T-cell (primary cell): ENCODE results near the gene CDH22. TPM values are rescaled to one million over a fixed set of nuclear protein-coding genes. Genes with fewer than 3 reads are reported as not detected.

Experiments
- ATAC-seq, 4 experiments: fragments of 200-7000 bp in 3 of 4; fragments of 150-1000 bp in 1 of 4; cut with Tn5 transposase; replicated peaks in 1 of 4; 1 replicate in 3 of 4; 2 replicates in 1 of 4; pipeline ENCODE4 v1.10.0; 2021; ENCODE audit warnings: moderate library complexity in 3 of 4, mild to moderate bottlenecking in 2 of 4, moderate number of reproducible peaks in 1 of 4
- CTCF ChIA-PET, 2 donors: fragments of 300-600 bp; sonication (Branson Sonifier 250); formaldehyde crosslinking; loops; one replicate each; lab custom pipeline; 2022; ENCODE audit warnings: antibody characterized with exemption in 2 of 2; lab: Charles Lee
- POLR2A ChIA-PET, 2 donors: fragments of 300-600 bp; sonication (Branson Sonifier 250); formaldehyde crosslinking; loops; one replicate each; lab custom pipeline; 2022; ENCODE audit warnings: antibody characterized with exemption in 2 of 2; lab: Charles Lee
- DNase-seq, 35 experiments: peaks; one replicate each; pipeline versions ENCODE4 v3.0.0 to v3.0.0-alpha.2; 2013 to 2023
- H3K27ac ChIP-seq: one replicate; pipeline ENCODE4 v1.5.1; 2013; ENCODE audit warnings: low read length
- H3K27me3 ChIP-seq, 2 experiments: replicated peaks in 1 of 2; 1 replicate in 1 of 2; 2 replicates in 1 of 2; pipeline versions ENCODE4 v1.6.1 to v1.7.0; 2013; ENCODE audit warnings: low read length in 1 of 2, mixed read lengths in 1 of 2; ENCODE audit not compliant: control insufficient read depth in 2 of 2, insufficient read depth in 2 of 2; ENCODE audit errors: extremely low read depth in 1 of 2
- H3K36me3 ChIP-seq, 2 donors: 1 replicate in 1 of 2; 2 replicates in 1 of 2; pipeline versions ENCODE4 v1.6.1 to v1.7.0; 2013; ENCODE audit warnings: low read length in 1 of 2; ENCODE audit not compliant: control insufficient read depth in 2 of 2, insufficient read depth in 1 of 2; ENCODE audit errors: extremely low read depth in 1 of 2
- H3K4me1 ChIP-seq, 2 experiments: 1 replicate in 1 of 2; 2 replicates in 1 of 2; pipeline versions ENCODE4 v1.6.1 to v1.7.0; 2013; ENCODE audit warnings: low read length in 2 of 2, mixed read lengths in 1 of 2; ENCODE audit not compliant: insufficient read depth in 2 of 2, control insufficient read depth in 1 of 2; ENCODE audit errors: extremely low read depth in 1 of 2
- H3K4me3 ChIP-seq, 2 donors: 1 replicate in 1 of 2; 2 replicates in 1 of 2; pipeline versions ENCODE4 v1.5.1 to v1.7.0; 2013; ENCODE audit warnings: mild to moderate bottlenecking in 2 of 2, low read length in 1 of 2, moderate library complexity in 1 of 2; ENCODE audit not compliant: control insufficient read depth in 1 of 2; ENCODE audit errors: extremely low read depth in 1 of 2
- H3K9me3 ChIP-seq: 2 replicates; pipeline ENCODE4 v1.7.0; 2013
- H3K27ac Mint-ChIP-seq, 2 donors: one replicate each; pipeline ENCODE4 v1.8.0; 2020 to 2021; ENCODE audit warnings: mild to moderate bottlenecking in 2 of 2, mixed read lengths in 2 of 2
- H3K27me3 Mint-ChIP-seq, 2 donors: one replicate each; pipeline ENCODE4 v1.8.0; 2021 to 2022; ENCODE audit warnings: mixed read lengths in 2 of 2
- H3K36me3 Mint-ChIP-seq: one replicate; pipeline ENCODE4 v1.8.0; 2021; ENCODE audit warnings: mixed read lengths
- H3K4me1 Mint-ChIP-seq, 3 donors: one replicate each; pipeline ENCODE4 v1.8.0; 2020 to 2022; ENCODE audit warnings: mixed read lengths in 3 of 3, mild to moderate bottlenecking in 1 of 3
- H3K4me3 Mint-ChIP-seq, 3 donors: one replicate each; pipeline ENCODE4 v1.8.0; 2020 to 2022; ENCODE audit warnings: mild to moderate bottlenecking in 3 of 3, mixed read lengths in 3 of 3, moderate library complexity in 3 of 3
- H3K9me3 Mint-ChIP-seq, 3 donors: one replicate each; pipeline ENCODE4 v1.8.0; 2020 to 2022; ENCODE audit warnings: mixed read lengths in 3 of 3
- WGBS: methylation state at CpG from one replicate; pipeline ENCODE4 v1.1.5; 2013; ENCODE audit warnings: missing lambda C conversion rate; ENCODE audit not compliant: insufficient coverage; 5-methylcytosine and 5-hydroxymethylcytosine counted together
- total RNA-seq, 35 experiments: library from RNA in 6 of 35; stranded (reverse) in 6 of 35; fragments of 120-200 nt in 1 of 35; gene quantifications; one replicate each; pipeline versions ENCODE4 v1.2.1 to v1.2.4 and lab custom pipeline; 2013 to 2026

The CDH22 gene
- total RNA-seq, 5 donors from 2014 or later (not counting 1 experiment from before 2014, with no cell fraction given), result not detected

DNA sequence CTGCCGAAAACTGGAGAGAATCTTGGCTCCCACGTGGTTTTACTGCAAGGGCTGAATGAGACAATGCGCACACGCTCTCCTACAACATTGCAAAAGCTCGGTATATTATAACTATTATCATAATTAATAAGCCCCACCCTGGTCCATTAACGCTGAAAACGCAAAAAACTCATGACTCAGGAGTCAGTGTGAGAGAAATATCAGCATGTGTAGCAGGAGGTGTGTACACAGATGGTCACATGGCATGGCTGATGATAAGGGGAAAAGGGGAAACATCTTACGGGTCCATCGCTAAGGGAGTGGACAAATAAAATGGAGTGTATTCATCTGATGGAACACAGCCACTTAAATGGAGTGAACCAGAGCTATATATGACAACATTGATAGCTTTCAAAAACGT, 29.2 kb downstream of the CDH22 start:
- Mint-ChIP-seq H3K4me3 (no peak overlapping the region), H3K9me3 (no peaks in the 10 kb centered on the region), H3K36me3 (no peaks in the 10 kb centered on the region), H3K4me1 (no peaks in the 10 kb centered on the region), H3K27ac (no peak overlapping the region), H3K27me3 (peaks cover 47 to 73% of the 10 kb centered on the region in 2 donors)
- peaks cover 0 to 51% of the 10 kb centered on the region in 2 experiments for H3K27me3 ChIP-seq
- no peaks in the 10 kb centered on the region for H3K36me3 ChIP-seq
- H3K4me1 ChIP-seq, result no peaks in the 10 kb centered on the region
- DNase-seq (no peak), ATAC-seq (no peak)
- H3K9me3 ChIP-seq, result no peaks in the 10 kb centered on the region
- 90% methylated on average over 2 of the region's 10 CpGs for WGBS
- H3K4me3 ChIP-seq, result no peak overlapping the region
- ChIA-PET CTCF (no interaction called here), POLR2A (no interaction called here)
- H3K27ac ChIP-seq, result no peak overlapping the region

DNA sequence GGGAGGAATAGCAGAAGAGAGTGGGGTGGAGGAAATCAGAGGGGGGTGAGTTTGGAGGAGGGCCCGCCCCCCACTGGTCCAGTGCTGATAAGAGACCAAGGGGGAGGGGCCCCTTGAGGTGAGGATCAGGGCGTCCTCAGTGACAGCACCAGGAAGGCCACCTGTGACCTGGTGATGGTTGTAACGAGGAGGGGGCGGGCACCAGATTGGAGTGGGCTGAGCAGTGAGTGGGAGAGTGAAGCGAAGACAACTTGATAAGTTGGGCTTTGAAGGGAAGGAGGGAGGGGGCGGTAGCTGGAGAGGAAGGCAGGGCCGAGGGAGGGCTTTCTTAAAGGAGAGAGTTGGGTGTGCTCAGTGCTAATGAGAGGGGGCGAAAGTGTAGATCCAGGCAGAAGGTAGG, 30.7 kb downstream of the CDH22 start:
- Histone ChIP-seq H3K27ac (no peak overlapping the region), H3K4me1 (no peaks in the 10 kb centered on the region), H3K4me3 (no peak overlapping the region), H3K27me3 (peaks cover 0 to 48% of the 10 kb centered on the region in 2 experiments), H3K9me3 (no peaks in the 10 kb centered on the region), H3K36me3 (no peaks in the 10 kb centered on the region)
- 18% methylated on average over 7 of the region's 8 CpGs for WGBS
- no peak overlapping the region for H3K4me3 Mint-ChIP-seq
- ChIA-PET POLR2A (no interaction called here), CTCF (no interaction called here)
- H3K9me3 Mint-ChIP-seq, result peaks cover 0 to 8% (median 5%) of the 10 kb centered on the region in 3 donors
- no peak for ATAC-seq
- H3K36me3 Mint-ChIP-seq, result no peaks in the 10 kb centered on the region
- H3K27ac Mint-ChIP-seq, result no peak overlapping the region
- H3K4me1 Mint-ChIP-seq, result no peaks in the 10 kb centered on the region
- no peak for DNase-seq
- peaks cover 53 to 65% of the 10 kb centered on the region in 2 donors for H3K27me3 Mint-ChIP-seq

DNA sequence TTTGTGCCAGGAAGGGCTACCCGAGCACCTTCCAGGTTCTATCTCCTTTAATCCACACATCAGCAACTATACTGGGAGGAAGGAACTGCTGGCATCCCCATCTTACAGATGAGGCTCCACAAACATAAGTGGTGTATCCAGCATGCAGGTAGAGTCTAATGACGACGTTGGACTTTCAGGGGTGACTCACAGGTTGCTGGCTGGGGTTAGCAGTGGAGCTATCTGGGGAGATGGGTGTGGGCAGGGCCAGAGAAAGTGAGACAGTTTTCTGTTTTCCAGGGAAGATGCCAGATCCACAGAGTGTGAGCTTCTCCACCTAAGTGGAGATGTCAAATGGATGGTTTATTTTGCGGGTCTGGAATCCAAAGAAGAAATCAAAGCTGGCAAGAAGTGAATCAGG, 31.8 kb downstream of the CDH22 start:
- no peaks in the 10 kb centered on the region for H3K4me1 ChIP-seq
- peaks cover 54 to 68% of the 10 kb centered on the region in 2 donors for H3K27me3 Mint-ChIP-seq

DNA sequence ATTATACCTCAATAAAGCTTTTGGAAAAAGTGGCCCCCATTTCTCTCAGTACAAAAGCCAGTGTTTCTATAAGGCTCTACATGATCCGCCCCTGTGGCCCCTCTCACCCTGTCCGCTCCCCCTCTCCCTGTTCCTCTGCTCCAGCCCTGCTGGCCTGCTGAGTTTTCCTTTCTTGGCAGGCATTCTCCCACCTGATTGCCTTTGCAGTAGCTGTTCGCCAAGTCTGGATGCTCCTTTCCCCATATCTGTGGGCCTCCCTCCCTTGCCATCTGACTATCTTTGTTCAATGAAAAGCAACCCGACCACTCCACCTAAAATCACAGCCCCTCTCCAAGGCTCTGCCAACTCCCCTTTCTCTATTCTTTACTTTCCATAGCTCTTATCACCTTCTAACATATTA, 33.2 kb downstream of the CDH22 start:
- WGBS, result 82% methylated on average over 4 of the region's 4 CpGs
- ChIA-PET CTCF (no interaction called here), POLR2A (no interaction called here)
- H3K36me3 ChIP-seq, result no peaks in the 10 kb centered on the region
- DNase-seq (no peak), ATAC-seq (no peak)
- Mint-ChIP-seq H3K36me3 (no peaks in the 10 kb centered on the region), H3K4me1 (no peaks in the 10 kb centered on the region), H3K4me3 (no peak overlapping the region), H3K9me3 (peaks cover 11 to 14% (median 14%) of the 10 kb centered on the region in 3 donors), H3K27me3 (peaks cover 67 to 69% of the 10 kb centered on the region in 2 donors), H3K27ac (no peak overlapping the region)
- H3K4me1 ChIP-seq, result no peaks in the 10 kb centered on the region
- H3K4me3 ChIP-seq, result no peak overlapping the region
- H3K9me3 ChIP-seq, result no peaks in the 10 kb centered on the region
- peaks cover 0 to 52% of the 10 kb centered on the region in 2 experiments for H3K27me3 ChIP-seq
- no peak overlapping the region for H3K27ac ChIP-seq

More for the DNA sequence above, 31.8 kb downstream of the CDH22 start:
- no peaks in the 10 kb centered on the region for H3K36me3 Mint-ChIP-seq
- Histone ChIP-seq H3K9me3 (no peaks in the 10 kb centered on the region), H3K36me3 (no peaks in the 10 kb centered on the region), H3K27me3 (peaks cover 0 to 47% of the 10 kb centered on the region in 2 experiments), H3K27ac (no peak overlapping the region), H3K4me3 (no peak overlapping the region)
- H3K27ac Mint-ChIP-seq, result no peak overlapping the region
- no peaks in the 10 kb centered on the region for H3K4me1 Mint-ChIP-seq
- POLR2A ChIA-PET, result no interaction called here
- CTCF ChIA-PET, result no interaction called here
- no peak for DNase-seq
- H3K9me3 Mint-ChIP-seq, result peaks cover 10 to 14% (median 12%) of the 10 kb centered on the region in 3 donors
- 61% methylated on average over 2 of the region's 4 CpGs for WGBS
- no peak for ATAC-seq
- H3K4me3 Mint-ChIP-seq, result no peak overlapping the region

DNA sequence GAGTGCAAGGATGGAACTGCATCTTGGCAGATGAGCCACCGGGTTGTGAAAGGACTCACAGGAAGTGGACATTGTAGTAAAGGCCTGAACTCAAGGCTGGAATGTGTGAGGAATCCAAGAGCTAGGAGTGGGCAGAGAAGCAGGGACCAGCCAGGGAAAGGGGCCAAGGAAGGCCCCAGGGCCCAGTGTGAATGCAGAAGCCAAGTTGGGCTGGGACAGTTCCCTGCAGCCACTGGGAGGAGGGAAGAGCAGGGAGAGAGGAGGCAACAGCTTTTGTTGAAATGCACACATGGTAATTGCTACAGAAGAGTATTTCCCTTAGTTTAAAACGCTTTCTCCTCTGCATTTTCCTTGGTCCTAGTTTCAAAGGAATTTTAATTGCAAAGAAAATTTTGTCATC, 34.6 kb downstream of the CDH22 start:
- H3K36me3 Mint-ChIP-seq, result no peaks in the 10 kb centered on the region
- peaks cover 71 to 72% of the 10 kb centered on the region in 2 donors for H3K27me3 Mint-ChIP-seq

DNA sequence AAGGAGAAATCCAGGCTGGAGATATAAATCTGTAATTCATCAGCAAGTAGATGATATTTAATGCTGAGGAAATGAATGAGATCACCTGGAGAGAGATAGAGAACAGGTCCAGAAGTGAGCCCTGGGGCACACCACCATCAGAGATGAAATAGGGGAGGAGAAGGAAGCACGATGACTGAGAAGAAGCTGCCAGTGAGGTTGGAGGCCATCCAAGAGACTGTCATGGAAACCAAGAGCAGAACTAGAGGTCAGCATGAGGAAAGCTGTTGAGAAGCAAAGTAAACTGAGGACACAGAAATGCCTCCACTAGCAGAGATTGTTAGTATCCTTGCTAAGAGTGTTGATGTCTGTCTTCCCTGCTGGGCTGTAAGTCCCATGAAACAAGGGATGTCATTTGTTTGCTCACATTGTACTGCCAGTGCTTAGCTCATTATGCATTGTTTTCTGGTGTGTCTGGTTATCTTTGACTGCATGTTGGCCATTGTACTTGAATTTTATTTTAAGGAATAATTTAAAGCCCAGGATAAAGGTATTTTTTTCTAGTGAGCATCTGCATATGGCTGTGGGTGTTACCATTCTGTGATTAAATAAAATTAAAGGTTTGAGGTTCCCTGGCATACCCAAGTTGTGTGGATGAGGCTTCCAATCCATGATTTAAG, 35.8 kb downstream of the CDH22 start:
- Mint-ChIP-seq H3K36me3 (no peaks in the 10 kb centered on the region), H3K27me3 (peaks cover 69% of the 10 kb centered on the region in 2 donors)

More for the DNA sequence above, 34.6 kb downstream of the CDH22 start:
- 43% methylated on average over 1 of the region's 2 CpGs for WGBS
- ATAC-seq (no peak), DNase-seq (no peak)
- H3K4me3 ChIP-seq, result no peak overlapping the region
- ChIA-PET CTCF (no interaction called here), POLR2A (no interaction called here)
- Mint-ChIP-seq H3K4me1 (no peaks in the 10 kb centered on the region), H3K4me3 (no peak overlapping the region), H3K27ac (no peak overlapping the region), H3K9me3 (peaks cover 11 to 14% (median 14%) of the 10 kb centered on the region in 3 donors)
- H3K36me3 ChIP-seq, result no peaks in the 10 kb centered on the region
- no peak overlapping the region for H3K27ac ChIP-seq
- no peaks in the 10 kb centered on the region for H3K4me1 ChIP-seq
- H3K9me3 ChIP-seq, result no peaks in the 10 kb centered on the region
- H3K27me3 ChIP-seq, result peaks cover under 1 to 53% of the 10 kb centered on the region in 2 experiments

More for the DNA sequence above, 35.8 kb downstream of the CDH22 start:
- Mint-ChIP-seq H3K4me3 (no peak overlapping the region), H3K4me1 (no peaks in the 10 kb centered on the region), H3K27ac (no peak overlapping the region), H3K9me3 (peaks cover 11 to 14% (median 14%) of the 10 kb centered on the region in 3 donors)
- WGBS, result 67% methylated on average over 1 of the region's 1 CpG
- POLR2A ChIA-PET, result interaction anchor here in 1 of 2 donors (0.8 kb wide), 1 partner anchor 17 kb away, joined by 3 read pairs; no protein-coding TSS in a partner anchor
- no peak overlapping the region for H3K27ac ChIP-seq
- H3K4me1 ChIP-seq, result no peaks in the 10 kb centered on the region
- H3K36me3 ChIP-seq, result no peaks in the 10 kb centered on the region
- ATAC-seq (no peak), DNase-seq (no peak)
- CTCF ChIA-PET, result no interaction called here
- no peaks in the 10 kb centered on the region for H3K9me3 ChIP-seq
- peaks cover 2 to 53% of the 10 kb centered on the region in 2 experiments for H3K27me3 ChIP-seq
- no peak overlapping the region for H3K4me3 ChIP-seq
